Breast epithelium (tissue), 4 donors: Measurements from ENCODE around the gene C2orf76. TPM values are rescaled to one million over a fixed set of nuclear protein-coding genes. Genes with fewer than 3 reads are reported as not detected.
A peak's percentile ranks its signal among the peaks of the same experiment; 100 is the strongest.

Experiments
- DNase-seq, 2 donors: peaks; one replicate each; pipeline ENCODE4 v3.0.0-alpha.2; 2019; ENCODE audit warnings: low spot score in 2 of 2
- H3K27ac ChIP-seq, 2 donors: fragments of 200-600 bp; sonication (generic) in 1 of 2; one replicate each; pipeline ENCODE4 v1.5.1; 2016 to 2019; ENCODE audit warnings: mild to moderate bottlenecking in 1 of 2
- H3K27me3 ChIP-seq, 2 donors: fragments of 200-600 bp; sonication (generic) in 1 of 2; one replicate each; pipeline versions ENCODE4 v1.5.1 to v1.6.0; 2017 to 2019; ENCODE audit warnings: control low read depth in 1 of 2, mild to moderate bottlenecking in 1 of 2
- H3K36me3 ChIP-seq: fragments of 200-600 bp; one replicate; pipeline ENCODE4 v1.5.1; 2019
- H3K4me1 ChIP-seq, 2 donors: fragments of 200-600 bp; sonication (generic); one replicate each; pipeline ENCODE4 v1.5.1; 2016 to 2019; ENCODE audit warnings: control low read depth in 1 of 2
- H3K4me3 ChIP-seq, 3 donors: fragments of 200-600 bp; sonication (generic); 1 replicate in 2 of 3; 2 replicates in 1 of 3; pipeline ENCODE4 v1.5.1; 2016 to 2019; ENCODE audit warnings: mild to moderate bottlenecking in 3 of 3, moderate library complexity in 2 of 3
- H3K9me3 ChIP-seq, 2 donors: fragments of 200-600 bp; sonication (generic) in 1 of 2; one replicate each; pipeline ENCODE4 v1.5.1; 2016 to 2019; ENCODE audit warnings: control low read depth in 1 of 2
- POLR2A ChIP-seq: fragments of 450-650 bp; IDR thresholded peaks from one replicate; pipeline ENCODE4 v1.6.1; 2016; ENCODE audit warnings: antibody characterized with exemption, mild to moderate bottlenecking, moderate library complexity
- POLR2AphosphoS5 ChIP-seq, 3 donors: sonication (generic); formaldehyde crosslinking; IDR thresholded peaks; one replicate each; pipeline ENCODE4 v1.6.1; 2017; ENCODE audit warnings: antibody characterized with exemption in 3 of 3
- intact Hi-C: fragments of 100-400 bp; cut with DNase I; formaldehyde crosslinking; loops from one replicate; pipeline ENCODE4 v1.15.1; 2023; ENCODE audit warnings: low total_unique reads
- total RNA-seq, 3 donors: library from RNA; depleted of rRNA; stranded (reverse); fragments of >200 nt; gene quantifications; one replicate each; pipeline ENCODE4 v1.1.0, GENCODE V29; 2016
- TF ChIP-seq, protein P1 (sequence below), 3 donors: fragments of 450-650 bp; IDR thresholded peaks; one replicate each; pipeline ENCODE4 v1.5.1; 2016 to 2017; ENCODE audit warnings: antibody characterized with exemption in 3 of 3, mild to moderate bottlenecking in 3 of 3, moderate library complexity in 3 of 3

C2orf76 gene
- total RNA-seq, 3 donors from 2014 or later = 12.5 to 17.0 (median 13.0) TPM

DNA sequence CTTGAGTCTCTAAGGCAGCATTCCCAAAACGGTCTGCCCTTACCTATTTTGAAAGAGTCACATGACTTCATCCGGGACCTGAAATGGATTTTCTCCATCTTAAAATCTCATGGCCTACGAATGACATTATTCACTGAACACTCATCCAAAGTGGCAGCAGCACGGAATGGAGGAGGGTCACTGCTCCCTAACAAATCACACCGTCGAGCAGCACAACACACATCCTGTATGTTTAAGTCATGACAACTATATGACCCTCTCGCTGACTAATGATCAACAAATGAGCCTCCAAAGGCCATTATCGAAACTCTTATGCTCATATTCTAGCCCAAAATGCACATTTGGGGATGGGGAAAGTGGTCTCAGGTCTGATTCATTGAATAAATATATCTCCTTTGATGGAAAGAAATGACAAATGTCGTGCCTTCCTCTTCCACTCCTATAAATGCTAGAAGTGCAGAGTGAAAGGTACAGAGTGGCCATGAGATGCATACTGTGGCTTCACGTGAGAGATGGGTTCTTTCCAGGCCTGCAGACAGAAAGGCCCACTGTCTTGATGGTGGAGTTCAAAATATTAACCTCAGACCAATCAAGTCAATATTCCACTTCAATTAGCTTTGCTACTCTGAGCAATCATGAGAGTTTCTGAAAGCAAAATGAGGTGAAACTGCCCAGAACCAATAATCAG lies 70.8 kb downstream of the C2orf76 start:
- H3K27ac ChIP-seq = no peak overlapping the region
- no peaks in the 10 kb centered on the region for H3K9me3 ChIP-seq
- H3K27me3 ChIP-seq = no peaks in the 10 kb centered on the region
- TF ChIP-seq, protein P1, sequence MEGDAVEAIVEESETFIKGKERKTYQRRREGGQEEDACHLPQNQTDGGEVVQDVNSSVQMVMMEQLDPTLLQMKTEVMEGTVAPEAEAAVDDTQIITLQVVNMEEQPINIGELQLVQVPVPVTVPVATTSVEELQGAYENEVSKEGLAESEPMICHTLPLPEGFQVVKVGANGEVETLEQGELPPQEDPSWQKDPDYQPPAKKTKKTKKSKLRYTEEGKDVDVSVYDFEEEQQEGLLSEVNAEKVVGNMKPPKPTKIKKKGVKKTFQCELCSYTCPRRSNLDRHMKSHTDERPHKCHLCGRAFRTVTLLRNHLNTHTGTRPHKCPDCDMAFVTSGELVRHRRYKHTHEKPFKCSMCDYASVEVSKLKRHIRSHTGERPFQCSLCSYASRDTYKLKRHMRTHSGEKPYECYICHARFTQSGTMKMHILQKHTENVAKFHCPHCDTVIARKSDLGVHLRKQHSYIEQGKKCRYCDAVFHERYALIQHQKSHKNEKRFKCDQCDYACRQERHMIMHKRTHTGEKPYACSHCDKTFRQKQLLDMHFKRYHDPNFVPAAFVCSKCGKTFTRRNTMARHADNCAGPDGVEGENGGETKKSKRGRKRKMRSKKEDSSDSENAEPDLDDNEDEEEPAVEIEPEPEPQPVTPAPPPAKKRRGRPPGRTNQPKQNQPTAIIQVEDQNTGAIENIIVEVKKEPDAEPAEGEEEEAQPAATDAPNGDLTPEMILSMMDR (IDR thresholded peaks at IDR 0.05) = no peak
- TF ChIP-seq POLR2AphosphoS5 (IDR thresholded peaks at IDR 0.05) (no peak), POLR2A (no peak)
- H3K4me1 ChIP-seq = no peaks in the 10 kb centered on the region
- intact Hi-C loops = no loop called here
- DNase-seq = no peak
- no peak overlapping the region for H3K4me3 ChIP-seq
- no peaks in the 10 kb centered on the region for H3K36me3 ChIP-seq

GRCh38 chr2:119294671-119295070 lies 72.0 kb downstream of the C2orf76 start:
- H3K4me3 ChIP-seq = no peak overlapping the region
- H3K9me3 ChIP-seq = no peaks in the 10 kb centered on the region
- H3K27ac ChIP-seq = no peak overlapping the region
- no peaks in the 10 kb centered on the region for H3K36me3 ChIP-seq
- H3K4me1 ChIP-seq = no peaks in the 10 kb centered on the region
- no peak for DNase-seq
- intact Hi-C loops = no loop called here
- TF ChIP-seq, protein P1 (IDR thresholded peaks at IDR 0.05) = no peak
- TF ChIP-seq POLR2AphosphoS5 (IDR thresholded peaks at IDR 0.05) (no peak), POLR2A (no peak)
- no peaks in the 10 kb centered on the region for H3K27me3 ChIP-seq

- no peaks in the 10 kb centered on the region for H3K27me3 ChIP-seq
- no peak overlapping the region for H3K4me3 ChIP-seq
- no peak for DNase-seq
- no peaks in the 10 kb centered on the region for H3K36me3 ChIP-seq
- no peaks in the 10 kb centered on the region for H3K9me3 ChIP-seq
- H3K4me1 ChIP-seq = no peaks in the 10 kb centered on the region
- TF ChIP-seq POLR2AphosphoS5 (IDR thresholded peaks at IDR 0.05) (no peak), POLR2A (no peak)
- TF ChIP-seq, protein P1 (IDR thresholded peaks at IDR 0.05) = no peak
- intact Hi-C loops = no loop called here
- H3K27ac ChIP-seq = no peak overlapping the region
These were observed 72.7 kb downstream of the C2orf76 start for GRCh38 chr2:119293900-119294299.

GRCh38 chr2:119293254-119293653 lies 73.4 kb downstream of the C2orf76 start:
- no peaks in the 10 kb centered on the region for H3K27me3 ChIP-seq
- intact Hi-C loops = no loop called here
- no peaks in the 10 kb centered on the region for H3K4me1 ChIP-seq
- no peak for DNase-seq
- H3K9me3 ChIP-seq = no peaks in the 10 kb centered on the region
- H3K4me3 ChIP-seq = no peak overlapping the region
- TF ChIP-seq POLR2A (no peak), POLR2AphosphoS5 (IDR thresholded peaks at IDR 0.05) (no peak)
- TF ChIP-seq, protein P1 (IDR thresholded peaks at IDR 0.05) = no peak
- H3K36me3 ChIP-seq = no peaks in the 10 kb centered on the region
- H3K27ac ChIP-seq = no peak overlapping the region

DNA sequence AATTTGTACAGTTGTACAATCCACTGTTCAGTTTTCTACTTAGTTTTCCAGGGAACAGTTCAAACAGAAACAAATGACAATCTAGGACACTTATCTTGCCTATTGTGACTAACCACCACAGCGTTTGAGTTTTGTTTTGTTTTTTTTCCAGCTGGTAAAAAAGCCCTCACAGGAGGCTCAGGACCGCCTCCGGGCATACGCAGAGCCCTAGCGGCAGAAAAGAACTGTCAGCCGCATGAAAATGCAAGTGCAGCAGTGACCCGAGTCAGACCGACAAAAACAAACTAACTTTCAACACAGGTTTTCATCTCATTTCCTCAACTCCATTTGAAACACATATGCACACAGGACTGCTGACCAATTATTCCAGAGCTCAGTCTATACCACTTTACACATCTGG lies 74.4 kb downstream of the C2orf76 start:
- no peaks in the 10 kb centered on the region for H3K9me3 ChIP-seq
- no peak overlapping the region for H3K4me3 ChIP-seq
- H3K4me1 ChIP-seq = no peaks in the 10 kb centered on the region
- intact Hi-C loops = no loop called here
- H3K27me3 ChIP-seq = no peaks in the 10 kb centered on the region
- peak overlapping the region; percentile 5 to 44 for H3K27ac ChIP-seq
- DNase-seq = no peak
- TF ChIP-seq, protein P1 (IDR thresholded peaks at IDR 0.05) = no peak
- TF ChIP-seq POLR2A (no peak), POLR2AphosphoS5 (IDR thresholded peaks at IDR 0.05) (no peak)
- no peaks in the 10 kb centered on the region for H3K36me3 ChIP-seq
